Measurements from ENCODE around the gene TSPAN2. TPM values are rescaled to one million over a fixed set of nuclear protein-coding genes. Genes with fewer than 3 reads are reported as not detected.

Gene TSPAN2
- total and polyA plus RNA-seq, 4 donors: 0.13 to 1.5 (median 0.30) TPM

DNA sequence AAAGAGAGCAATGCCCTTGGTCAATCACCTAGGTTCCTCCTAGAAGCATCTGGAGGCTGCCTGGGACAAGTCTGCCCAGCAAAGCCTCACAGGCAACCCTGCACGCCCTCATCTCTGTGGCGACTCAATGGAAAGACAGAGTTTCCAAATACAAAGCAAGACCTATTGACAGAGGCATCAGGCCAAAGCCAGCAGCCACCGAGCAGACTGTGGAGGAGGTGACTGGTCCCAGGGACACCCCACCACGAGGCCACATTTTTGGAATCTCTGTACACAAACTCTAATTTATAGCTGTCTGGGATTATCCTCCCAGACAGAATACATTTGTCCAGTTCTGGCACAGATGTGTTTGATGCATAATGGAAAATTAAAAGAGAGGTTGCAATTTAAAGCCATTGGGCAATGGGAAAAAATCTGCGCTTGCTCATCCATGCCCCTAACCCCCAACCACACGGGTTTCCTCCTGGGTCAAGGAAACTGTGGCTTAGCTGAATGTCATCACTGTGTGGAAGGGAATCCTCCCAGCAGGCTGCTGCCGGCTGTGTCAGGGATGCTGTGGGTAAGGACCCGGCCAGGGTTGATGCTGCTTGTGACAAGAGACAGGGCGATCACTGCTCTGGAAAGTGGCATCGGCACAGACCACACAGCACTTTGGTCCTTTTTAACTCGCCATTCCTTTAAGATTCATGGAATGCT lies 14.3 kb downstream of the TSPAN2 start:
- Histone ChIP-seq H3K9ac (ENCODE audit: low read depth in 1 of 2, low read length in 2 of 2) (no peak overlapping the region), H3K27me3 (ENCODE audit: control insufficient read depth in 4 of 4, insufficient read depth in 4 of 4, low read length in 3 of 4) (peaks cover 0 to 4% (median under 1%) of the 10 kb centered on the region in 4 donors), H3K9me3 (ENCODE audit: control insufficient read depth in 4 of 4, low read length in 3 of 4) (no peaks in the 10 kb centered on the region), H3K4me1 (ENCODE audit: control insufficient read depth in 4 of 4, insufficient read depth in 4 of 4, low read length in 3 of 4) (no peaks in the 10 kb centered on the region), H3K4me3 (ENCODE audit: low read depth in 1 of 3, low read length in 3 of 3) (no peak overlapping the region), H3K36me3 (ENCODE audit: control insufficient read depth in 4 of 4, insufficient read depth in 3 of 4, low read depth in 1 of 4, low read length in 3 of 4) (no peaks in the 10 kb centered on the region), H3K27ac (ENCODE audit: low read depth in 1 of 2, low read length in 2 of 2) (no peak overlapping the region)
- no peak for DNase-seq (ENCODE audit: low spot score)
- TF ChIP-seq, protein P1, sequence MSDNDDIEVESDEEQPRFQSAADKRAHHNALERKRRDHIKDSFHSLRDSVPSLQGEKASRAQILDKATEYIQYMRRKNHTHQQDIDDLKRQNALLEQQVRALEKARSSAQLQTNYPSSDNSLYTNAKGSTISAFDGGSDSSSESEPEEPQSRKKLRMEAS (IDR thresholded peaks at IDR 0.05): no peak
- WGBS: 68% methylated on average over 11 of the region's 11 CpGs

DNA sequence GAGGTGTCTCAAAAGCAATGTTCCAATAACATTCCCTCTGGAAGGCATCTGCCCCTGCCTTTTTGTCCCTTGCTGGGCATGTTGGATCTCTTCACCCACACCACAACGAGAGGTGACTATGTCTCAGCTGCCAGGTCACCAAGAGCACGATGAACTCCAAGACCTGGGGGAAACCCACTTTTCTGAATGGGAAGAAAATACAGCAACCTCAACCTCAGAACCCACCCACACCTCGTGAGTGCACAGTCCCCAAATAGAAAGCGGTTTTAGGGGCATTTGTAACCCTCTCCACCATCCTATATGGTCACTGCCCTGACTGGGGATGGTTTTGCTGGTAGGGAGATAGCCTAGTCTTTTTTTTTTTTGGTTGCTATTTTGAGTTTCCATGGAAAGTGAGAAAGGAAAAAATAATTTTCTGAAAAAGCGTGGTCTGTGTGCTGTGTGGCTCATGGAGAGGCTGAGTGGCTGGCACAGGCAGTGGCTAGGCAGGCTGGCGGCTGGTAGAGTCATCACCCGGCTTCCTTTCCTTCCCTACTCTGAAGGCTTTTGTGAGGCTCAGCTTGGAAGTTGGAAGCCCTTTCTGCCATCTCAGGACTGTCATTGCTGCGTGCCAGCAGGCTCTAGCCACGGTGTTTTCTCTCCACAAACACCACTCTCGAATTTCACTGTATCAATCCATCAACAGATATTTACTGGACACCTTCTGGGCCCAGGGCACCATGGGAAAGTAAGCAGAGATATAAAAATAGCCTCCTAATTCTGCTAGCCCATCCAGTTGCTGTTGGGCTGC lies 15.8 kb downstream of the TSPAN2 start:
- Histone ChIP-seq H3K9ac (ENCODE audit: low read depth in 1 of 2, low read length in 2 of 2) (no peak overlapping the region), H3K9me3 (ENCODE audit: control insufficient read depth in 4 of 4, low read length in 3 of 4) (no peaks in the 10 kb centered on the region), H3K27me3 (ENCODE audit: control insufficient read depth in 4 of 4, insufficient read depth in 4 of 4, low read length in 3 of 4) (peaks cover 0 to 4% (median under 1%) of the 10 kb centered on the region in 4 donors), H3K4me3 (ENCODE audit: low read depth in 1 of 3, low read length in 3 of 3) (no peak overlapping the region), H3K4me1 (ENCODE audit: control insufficient read depth in 4 of 4, insufficient read depth in 4 of 4, low read length in 3 of 4) (no peaks in the 10 kb centered on the region), H3K27ac (ENCODE audit: low read depth in 1 of 2, low read length in 2 of 2) (no peak overlapping the region), H3K36me3 (ENCODE audit: control insufficient read depth in 4 of 4, insufficient read depth in 3 of 4, low read depth in 1 of 4, low read length in 3 of 4) (no peaks in the 10 kb centered on the region)
- TF ChIP-seq, protein P1 (IDR thresholded peaks at IDR 0.05): no peak
- TF ChIP-seq, protein P2, sequence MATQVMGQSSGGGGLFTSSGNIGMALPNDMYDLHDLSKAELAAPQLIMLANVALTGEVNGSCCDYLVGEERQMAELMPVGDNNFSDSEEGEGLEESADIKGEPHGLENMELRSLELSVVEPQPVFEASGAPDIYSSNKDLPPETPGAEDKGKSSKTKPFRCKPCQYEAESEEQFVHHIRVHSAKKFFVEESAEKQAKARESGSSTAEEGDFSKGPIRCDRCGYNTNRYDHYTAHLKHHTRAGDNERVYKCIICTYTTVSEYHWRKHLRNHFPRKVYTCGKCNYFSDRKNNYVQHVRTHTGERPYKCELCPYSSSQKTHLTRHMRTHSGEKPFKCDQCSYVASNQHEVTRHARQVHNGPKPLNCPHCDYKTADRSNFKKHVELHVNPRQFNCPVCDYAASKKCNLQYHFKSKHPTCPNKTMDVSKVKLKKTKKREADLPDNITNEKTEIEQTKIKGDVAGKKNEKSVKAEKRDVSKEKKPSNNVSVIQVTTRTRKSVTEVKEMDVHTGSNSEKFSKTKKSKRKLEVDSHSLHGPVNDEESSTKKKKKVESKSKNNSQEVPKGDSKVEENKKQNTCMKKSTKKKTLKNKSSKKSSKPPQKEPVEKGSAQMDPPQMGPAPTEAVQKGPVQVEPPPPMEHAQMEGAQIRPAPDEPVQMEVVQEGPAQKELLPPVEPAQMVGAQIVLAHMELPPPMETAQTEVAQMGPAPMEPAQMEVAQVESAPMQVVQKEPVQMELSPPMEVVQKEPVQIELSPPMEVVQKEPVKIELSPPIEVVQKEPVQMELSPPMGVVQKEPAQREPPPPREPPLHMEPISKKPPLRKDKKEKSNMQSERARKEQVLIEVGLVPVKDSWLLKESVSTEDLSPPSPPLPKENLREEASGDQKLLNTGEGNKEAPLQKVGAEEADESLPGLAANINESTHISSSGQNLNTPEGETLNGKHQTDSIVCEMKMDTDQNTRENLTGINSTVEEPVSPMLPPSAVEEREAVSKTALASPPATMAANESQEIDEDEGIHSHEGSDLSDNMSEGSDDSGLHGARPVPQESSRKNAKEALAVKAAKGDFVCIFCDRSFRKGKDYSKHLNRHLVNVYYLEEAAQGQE (IDR thresholded peaks at IDR 0.05): no peak
- TF ChIP-seq GABPA (IDR thresholded peaks at IDR 0.05 in 1 of 2, conservative IDR thresholded peaks at IDR 0.05 in 1 of 2) (no peak), EGR1 (IDR thresholded peaks at IDR 0.05; ENCODE audit: low read depth in 2 of 2) (no peak), SP1 (IDR thresholded peaks at IDR 0.05) (no peak), JUND (IDR thresholded peaks at IDR 0.05) (no peak), HNF4A (conservative IDR thresholded peaks at IDR 0.05) (no peak), HNF4G (IDR thresholded peaks at IDR 0.05) (no peak), TAF1 (conservative IDR thresholded peaks at IDR 0.05) (no peak), FOXA2 (IDR thresholded peaks at IDR 0.05) (no peak), NR2F2 (IDR thresholded peaks at IDR 0.05) (no peak), RAD21 (IDR thresholded peaks at IDR 0.05) (no peak), FOXA1 (IDR thresholded peaks at IDR 0.05) (no peak), RXRA (IDR thresholded peaks at IDR 0.05) (no peak), YY1 (IDR thresholded peaks at IDR 0.05) (no peak)
- TF ChIP-seq, protein P3, sequence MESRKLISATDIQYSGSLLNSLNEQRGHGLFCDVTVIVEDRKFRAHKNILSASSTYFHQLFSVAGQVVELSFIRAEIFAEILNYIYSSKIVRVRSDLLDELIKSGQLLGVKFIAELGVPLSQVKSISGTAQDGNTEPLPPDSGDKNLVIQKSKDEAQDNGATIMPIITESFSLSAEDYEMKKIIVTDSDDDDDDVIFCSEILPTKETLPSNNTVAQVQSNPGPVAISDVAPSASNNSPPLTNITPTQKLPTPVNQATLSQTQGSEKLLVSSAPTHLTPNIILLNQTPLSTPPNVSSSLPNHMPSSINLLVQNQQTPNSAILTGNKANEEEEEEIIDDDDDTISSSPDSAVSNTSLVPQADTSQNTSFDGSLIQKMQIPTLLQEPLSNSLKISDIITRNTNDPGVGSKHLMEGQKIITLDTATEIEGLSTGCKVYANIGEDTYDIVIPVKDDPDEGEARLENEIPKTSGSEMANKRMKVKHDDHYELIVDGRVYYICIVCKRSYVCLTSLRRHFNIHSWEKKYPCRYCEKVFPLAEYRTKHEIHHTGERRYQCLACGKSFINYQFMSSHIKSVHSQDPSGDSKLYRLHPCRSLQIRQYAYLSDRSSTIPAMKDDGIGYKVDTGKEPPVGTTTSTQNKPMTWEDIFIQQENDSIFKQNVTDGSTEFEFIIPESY (IDR thresholded peaks at IDR 0.05): no peak
- TF ChIP-seq, protein P4, sequence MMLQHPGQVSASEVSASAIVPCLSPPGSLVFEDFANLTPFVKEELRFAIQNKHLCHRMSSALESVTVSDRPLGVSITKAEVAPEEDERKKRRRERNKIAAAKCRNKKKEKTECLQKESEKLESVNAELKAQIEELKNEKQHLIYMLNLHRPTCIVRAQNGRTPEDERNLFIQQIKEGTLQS (IDR thresholded peaks at IDR 0.05): no peak
- TF ChIP-seq, protein P5, sequence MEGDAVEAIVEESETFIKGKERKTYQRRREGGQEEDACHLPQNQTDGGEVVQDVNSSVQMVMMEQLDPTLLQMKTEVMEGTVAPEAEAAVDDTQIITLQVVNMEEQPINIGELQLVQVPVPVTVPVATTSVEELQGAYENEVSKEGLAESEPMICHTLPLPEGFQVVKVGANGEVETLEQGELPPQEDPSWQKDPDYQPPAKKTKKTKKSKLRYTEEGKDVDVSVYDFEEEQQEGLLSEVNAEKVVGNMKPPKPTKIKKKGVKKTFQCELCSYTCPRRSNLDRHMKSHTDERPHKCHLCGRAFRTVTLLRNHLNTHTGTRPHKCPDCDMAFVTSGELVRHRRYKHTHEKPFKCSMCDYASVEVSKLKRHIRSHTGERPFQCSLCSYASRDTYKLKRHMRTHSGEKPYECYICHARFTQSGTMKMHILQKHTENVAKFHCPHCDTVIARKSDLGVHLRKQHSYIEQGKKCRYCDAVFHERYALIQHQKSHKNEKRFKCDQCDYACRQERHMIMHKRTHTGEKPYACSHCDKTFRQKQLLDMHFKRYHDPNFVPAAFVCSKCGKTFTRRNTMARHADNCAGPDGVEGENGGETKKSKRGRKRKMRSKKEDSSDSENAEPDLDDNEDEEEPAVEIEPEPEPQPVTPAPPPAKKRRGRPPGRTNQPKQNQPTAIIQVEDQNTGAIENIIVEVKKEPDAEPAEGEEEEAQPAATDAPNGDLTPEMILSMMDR (IDR thresholded peaks at IDR 0.05; ENCODE audit: low read depth, low read length, missing input control): no peak
- WGBS: 69% methylated on average over 10 of the region's 10 CpGs
- no peak for DNase-seq (ENCODE audit: low spot score)

All from liver (tissue), 9 donors.